GM21367 (cell line): ENCODE results near the gene AUTS2.

Experiments
- ATAC-seq: cut with Tn5 transposase; IDR thresholded peaks from one replicate; pipeline ENCODE4 v1.9.1; 2021; ENCODE audit not compliant: unreplicated experiment

AUTS2 gene

DNA sequence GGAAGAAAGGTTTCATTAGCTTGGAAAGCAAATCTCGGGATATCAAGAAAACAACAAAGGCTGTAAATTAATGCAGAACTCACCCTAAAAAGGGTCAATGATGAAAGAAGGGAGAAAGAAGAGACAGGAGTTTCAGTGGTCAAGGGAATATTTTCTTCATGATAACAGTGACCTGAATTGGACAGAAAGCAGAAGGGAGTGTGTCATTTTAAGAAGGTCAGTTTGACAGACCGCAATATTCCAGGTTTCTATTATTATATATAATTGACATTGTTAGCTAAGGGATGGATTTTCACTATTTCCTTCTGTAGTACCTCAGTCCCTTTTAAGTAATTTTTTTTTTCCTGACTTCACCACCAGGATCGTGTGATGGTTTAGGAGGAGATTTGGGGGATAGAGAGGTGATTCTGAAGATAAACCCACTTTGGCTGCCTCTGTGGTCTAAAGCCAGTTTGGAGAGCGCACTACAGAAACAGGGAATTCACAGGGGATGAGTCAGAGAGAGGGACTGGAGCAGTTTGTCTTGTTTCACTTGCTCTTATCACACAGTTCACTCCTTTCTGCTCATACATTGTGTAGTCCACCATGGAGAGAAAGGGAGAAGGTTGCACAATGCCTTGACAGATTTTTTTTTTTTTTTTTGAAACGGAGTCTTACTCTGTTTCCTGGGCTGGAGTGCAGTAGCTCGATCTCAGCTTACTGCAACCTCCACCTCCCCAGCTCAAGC is 417.9 kb downstream of the AUTS2 start:
- no peak for ATAC-seq

DNA sequence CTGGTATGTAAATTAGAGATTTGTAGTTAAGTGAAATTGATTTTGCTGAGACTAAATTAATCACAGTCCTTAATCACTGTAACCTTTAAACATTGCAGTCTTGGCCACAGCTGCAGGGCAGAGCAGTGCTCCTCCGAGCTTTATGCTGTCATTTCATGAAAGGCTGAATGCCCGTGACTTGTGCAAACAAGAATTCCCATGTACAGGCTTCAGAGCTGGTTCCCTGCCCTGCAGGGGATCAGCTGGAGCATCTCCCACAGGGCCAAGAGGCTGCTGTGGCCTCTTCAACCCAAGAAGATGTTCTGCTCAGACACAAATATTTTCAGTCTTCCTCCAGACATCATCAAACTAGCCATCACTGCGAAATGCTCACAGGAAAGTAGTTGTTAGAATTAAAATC is 419.1 kb downstream of the AUTS2 start:
- no peak for ATAC-seq

DNA sequence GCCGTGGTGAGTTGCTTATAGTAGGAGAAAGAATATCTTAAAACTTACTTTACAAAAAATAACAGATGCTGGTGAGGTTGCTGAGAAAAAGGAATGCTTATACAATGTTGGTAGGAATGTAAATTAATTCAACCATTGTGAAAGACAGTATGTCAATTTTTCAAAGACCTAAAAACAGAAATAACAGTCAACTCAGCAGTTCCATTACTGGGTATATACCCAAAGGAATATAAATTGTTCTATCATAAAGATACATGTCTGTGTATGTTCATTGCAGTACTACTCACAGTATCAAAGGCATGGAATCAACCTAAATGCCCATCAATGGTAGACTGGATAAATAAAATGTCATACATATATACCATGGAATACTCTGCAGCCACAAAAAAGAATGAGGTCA is 420.4 kb downstream of the AUTS2 start:
- ATAC-seq, result no peak

DNA sequence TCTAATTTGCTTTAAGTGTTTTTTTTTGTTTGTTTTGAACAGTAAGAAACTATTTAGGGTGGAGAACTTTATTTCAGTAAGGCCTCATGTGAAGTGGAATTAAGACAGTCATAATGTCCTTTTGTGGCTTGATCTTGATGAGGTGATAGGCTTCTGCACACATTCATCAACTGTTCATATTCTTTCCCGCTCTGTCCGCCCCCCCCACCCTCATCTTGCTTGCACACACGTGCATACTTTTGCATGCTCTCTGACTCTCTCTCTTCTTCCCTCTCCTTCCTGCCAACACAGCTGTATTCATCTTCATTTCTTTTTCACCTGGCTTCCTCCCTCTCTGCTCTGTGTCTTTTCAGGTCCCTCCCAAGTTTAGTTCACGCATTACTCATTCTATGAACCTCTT is 429.6 kb downstream of the AUTS2 start:
- ATAC-seq, result no peak

DNA sequence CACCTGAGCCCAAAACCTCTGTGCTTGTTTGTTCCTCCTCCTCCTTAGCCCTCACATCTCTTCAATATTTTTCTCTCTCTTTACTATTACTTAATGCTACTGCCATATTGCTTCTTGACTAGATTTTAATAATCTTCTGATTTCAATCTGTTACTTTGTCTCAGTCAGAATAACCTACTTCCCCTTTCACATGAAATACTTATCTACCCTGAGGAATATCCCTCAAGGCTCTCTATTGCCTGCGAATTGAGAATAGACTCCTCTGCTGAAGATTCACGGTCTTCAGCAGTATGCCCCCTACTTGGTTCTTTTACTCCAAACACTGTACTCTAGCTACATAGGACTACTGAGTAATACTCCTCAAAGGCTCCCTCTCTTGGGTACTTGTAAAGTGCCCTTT is 430.3 kb downstream of the AUTS2 start:
- no peak for ATAC-seq

DNA sequence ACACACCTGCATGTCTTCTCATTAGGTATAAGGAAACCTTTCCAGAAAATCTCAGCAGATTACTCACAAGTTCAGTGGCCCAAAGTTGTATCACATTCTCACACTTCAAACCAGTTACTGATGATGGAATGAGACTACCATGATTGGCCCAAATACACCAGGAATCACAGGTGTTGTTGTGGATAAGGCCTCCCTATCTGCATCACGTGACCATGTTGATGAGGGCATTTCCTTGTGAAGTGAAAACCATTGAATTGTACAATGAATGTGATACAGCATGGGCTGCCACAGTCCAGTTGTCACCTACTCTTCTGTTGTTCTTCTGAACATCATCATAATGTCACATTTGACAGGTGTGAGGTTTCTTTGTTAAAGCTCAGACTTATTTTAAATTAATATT is 431.7 kb downstream of the AUTS2 start:
- ATAC-seq, result no peak

DNA sequence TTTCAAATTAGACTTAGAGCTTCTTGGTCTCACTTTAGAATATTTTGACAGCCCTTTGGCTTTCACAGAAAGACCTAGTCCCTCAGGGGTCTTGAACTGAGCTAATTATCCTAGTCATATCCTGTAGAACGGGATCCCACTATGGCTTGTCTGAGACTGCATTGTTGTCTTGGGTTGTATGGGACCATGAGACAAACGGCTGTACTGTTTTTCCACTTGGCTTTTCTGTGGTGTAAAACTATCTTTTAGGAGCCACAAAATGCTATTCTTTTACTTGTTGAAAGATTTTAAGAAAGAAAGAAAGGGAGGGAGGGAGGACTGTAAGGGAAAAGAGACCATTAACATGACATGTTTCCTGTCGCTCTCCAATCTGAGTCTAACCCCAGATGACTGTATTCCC is 432.5 kb downstream of the AUTS2 start:
- ATAC-seq, result no peak

DNA sequence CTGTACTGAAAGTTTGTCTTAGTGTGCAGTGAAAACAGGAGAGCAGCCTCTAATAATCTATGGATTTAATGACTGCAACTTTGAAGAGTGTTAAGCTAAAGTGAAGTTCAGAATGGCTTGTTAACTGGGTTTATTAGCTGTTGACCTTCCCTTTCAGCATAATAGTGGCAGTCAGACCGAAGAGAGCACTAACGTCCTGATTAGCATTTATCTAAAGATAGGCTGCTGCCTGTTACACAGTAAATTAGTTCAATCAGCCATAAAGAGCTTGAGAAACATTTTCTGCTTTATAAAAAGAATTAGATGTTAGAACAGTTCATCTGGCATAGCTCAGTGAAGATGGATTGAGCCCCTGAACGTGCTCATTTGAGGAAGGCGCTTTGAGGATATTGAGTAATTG is 433.0 kb downstream of the AUTS2 start:
- ATAC-seq, result no peak

DNA sequence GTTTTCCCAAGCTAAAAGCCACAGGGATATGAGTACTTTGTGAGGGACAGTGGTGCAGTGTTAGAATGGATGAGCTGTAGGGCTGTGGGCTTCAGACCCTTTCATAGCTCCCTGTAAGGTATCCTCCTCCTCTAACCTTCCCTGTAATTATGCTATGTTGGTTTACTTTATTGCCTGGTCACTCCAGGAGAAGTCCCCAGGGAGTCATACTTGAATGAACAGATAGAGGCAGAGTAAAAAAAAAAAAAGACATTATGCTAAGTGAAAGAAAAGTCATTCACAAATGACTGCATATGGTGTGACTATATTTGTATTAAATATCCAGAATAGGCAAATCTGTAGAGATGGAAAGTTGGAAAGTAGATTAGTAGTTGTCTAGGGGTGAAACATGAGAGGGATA is 434.4 kb downstream of the AUTS2 start:
- ATAC-seq, result no peak

DNA sequence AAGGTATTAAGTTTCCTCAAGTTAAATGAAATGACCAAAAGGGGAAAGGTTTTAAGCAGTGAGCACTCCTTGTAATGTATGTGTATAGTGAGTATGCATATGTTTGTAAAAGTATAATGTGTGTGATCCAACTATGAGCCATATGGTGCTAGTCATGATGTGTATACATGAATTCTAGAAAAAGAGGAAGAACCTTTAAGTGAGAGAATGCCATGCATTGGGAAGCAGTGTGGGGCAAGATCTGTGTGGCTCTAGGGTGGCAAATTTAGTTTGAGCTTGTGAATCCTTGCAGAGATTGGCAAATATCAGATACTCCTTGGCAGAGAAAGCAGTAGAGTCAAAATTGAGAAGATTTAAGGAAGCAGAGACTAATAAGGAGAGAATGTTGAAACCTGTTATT is 435.0 kb downstream of the AUTS2 start:
- no peak for ATAC-seq

DNA sequence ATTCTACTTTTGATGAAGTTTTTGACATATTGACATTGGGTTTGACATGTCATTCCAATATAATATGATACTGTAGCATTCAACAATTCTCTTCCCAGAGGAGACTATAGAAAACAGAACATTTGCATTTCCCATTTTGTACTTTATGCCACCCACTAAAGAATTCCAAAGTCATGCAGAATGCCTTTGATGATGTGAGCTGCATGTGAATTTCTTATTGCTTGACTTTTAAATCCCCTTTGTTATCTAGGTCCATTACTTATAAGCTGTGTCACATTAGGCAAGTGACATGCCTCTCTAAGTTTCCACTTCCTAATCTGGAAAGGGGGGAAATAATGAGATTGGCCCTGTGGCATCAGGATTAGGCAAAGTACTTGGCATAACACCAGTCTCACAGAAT is 436.7 kb downstream of the AUTS2 start:
- ATAC-seq, result no peak

DNA sequence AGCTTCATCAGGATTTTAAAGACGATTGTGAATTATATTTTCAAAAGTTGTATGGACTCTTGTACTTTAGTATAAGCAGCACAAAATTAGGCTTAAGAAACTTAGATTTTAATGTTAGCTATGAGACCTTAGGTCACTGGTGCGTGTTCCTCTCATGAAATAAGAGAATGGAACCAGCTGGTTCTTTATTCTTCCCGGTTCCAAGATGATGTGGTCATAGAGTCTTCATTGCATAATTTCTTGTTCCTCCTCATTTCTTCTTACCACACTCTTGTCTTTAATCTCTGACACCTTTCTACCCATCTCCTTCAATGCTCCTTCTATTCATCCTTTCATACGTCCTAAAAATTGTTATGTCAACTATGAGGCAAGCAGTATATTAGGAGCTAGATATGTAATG is 437.2 kb downstream of the AUTS2 start:
- ATAC-seq, result no peak

DNA sequence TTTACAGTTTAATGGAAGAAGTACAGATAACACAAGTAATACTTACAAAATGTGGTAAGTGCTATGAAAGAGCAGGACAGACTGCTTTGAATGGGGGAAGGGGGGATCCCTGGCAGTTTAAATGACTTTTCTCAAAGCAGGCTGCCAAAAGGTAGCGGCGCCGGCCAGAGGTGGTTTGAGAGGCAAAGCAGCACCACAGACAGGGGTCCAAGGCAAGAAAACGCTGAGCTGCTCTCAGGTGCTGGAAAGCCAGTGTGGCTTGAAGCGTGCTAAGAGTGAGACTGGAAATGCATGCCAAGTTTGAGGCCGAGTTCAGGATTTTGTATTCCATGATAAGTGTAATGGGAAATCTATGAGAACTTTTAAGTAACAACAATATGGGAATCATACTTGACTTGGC is 437.7 kb downstream of the AUTS2 start:
- no peak for ATAC-seq

DNA sequence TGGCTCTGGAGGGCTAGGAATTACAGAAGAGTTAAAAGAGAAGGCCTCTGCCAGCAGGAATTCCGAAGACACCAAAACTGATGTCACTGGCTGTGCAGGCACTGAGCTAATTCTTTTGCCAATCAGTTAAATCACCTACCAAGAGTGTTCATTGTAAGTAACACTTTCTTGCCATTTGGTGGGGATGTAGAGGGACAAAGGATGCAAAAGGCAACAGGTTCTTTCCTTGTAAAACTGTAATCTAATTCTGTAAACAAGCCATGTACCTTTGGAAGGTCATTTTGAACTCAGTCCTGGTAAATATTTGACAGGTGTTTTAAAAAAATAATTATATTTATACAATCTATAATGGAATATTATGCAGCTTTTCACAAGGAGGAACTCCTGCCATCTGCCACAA is 438.4 kb downstream of the AUTS2 start:
- no peak for ATAC-seq

DNA sequence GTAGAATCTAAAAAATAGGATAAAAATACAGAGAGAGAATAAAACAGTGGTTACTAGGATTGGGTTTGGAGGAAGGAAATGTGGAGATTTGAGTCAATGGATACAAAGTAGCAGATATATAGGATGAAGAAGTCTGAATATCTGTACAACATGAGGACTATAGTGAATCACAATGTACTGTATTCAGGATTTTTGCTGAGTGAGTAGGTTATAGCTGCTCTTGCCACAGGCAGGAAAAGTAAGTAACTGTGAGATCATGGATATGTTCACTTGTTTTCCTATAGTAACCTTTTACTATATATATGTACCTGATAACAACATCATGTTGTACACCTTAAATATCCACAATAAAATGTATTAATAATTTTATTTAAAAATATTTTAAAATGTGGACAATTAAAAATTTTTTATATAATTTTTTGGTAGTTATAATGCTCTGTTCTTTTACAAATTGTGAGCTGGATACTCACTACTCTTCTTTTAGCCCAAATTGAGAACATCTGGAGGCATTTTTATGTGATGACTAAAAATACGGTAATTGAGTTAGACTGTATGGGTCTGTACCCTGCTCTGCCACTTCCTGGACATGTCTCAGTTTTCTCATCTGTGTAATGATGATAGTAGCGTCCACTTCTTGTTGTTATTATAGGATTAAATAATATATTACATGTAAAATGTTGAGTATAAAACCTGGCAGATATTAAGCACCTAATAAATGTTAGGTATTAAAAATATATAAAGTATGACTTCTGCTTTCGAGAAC is 439.1 kb downstream of the AUTS2 start:
- ATAC-seq, result no peak

DNA sequence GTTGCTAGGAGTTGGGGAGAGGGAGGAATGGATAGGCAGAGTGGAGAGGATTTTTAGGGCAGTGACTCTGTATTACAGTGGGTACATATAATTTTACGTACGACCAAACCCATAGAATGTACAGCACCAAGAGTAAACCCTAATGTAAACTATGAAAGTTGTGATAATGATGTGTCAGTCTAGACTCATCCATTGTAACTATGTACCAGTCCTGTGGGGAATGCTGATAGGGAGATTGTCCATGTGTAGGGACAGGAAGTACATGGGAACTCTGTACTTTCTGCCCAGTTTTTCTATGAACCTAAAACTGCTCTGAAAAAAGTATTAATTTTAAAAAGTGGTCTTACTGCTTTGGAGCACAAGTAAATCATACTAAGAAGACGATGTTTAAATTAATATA is 441.8 kb downstream of the AUTS2 start:
- ATAC-seq, result no peak

DNA sequence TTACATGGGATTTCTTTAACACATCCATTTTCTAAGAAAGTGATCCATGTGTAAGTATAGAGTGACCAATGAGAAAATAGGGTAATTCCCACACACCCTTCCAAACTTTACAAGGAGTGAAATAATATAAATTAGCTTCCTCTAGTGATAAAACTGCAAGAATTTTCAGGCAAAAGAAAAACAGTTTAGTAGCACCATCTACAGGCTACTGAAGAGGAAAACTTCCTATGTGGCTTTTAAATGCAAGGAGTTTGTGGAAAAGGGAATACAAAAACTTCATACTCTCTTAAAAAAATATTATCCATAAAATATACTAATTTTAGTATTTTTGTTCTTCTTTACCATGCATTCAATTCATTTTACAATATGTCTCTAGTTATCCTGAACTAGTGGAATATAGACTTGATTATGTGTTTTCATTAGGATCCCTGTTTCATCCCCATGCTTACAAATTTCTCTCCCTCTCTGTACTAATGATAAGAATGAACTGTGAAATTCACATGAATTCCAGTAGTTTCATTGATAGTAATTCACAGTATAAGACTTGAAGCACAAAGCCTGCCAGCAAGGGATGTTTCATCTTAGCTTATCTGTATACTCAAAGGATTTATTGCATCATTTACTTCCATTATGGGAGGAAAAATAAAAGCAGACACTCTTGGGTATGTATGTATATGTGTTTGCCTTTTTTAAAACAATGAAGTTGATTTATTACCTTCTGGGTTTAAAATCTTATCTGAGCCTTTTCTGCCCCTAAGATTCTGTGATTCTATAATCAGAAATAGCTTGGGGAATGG is 442.9 kb downstream of the AUTS2 start:
- ATAC-seq, result no peak

DNA sequence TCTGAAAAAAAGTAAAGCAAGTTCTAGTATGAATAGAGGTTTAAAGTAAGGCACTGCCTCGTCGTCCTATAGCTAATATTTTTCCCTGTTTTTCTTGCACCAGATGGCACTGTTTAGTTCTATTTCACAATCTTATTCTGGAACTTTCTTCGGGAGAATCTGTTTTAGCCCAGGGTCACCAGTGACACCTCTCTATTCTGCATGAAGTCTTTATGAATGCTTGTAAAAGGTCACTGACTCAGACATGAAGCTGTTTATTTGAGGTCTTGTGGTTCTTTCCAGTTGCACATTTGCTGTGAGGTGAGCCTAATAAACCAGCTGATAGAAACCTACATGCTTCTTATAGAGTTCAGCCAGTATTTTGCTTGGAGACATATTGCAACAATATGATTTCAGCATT is 444.3 kb downstream of the AUTS2 start:
- ATAC-seq, result no peak

DNA sequence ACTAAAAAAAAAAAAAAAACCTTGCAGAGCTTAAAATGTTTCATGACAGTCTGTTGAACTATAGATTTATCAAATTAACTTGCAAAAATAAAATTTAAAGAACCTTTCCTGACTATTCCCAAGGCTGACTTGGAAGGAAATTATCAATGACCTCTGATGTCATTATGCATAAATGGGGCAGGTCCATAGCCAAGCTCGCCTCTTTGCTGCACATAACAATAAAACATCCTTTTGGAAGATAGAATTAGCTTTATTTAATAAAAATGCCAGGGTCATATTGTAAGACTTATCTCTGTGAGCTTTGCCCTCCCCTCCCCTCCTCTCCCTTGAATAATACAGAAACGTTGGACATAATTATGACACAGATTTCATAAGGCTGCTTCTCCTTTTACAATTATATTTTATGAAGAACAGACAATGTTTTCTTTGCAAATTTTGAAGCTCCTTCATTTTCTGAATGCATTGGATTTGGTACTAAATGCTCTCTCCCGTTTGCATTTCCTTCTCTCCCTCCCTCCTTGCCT is 444.8 kb downstream of the AUTS2 start:
- ATAC-seq, result no peak

DNA sequence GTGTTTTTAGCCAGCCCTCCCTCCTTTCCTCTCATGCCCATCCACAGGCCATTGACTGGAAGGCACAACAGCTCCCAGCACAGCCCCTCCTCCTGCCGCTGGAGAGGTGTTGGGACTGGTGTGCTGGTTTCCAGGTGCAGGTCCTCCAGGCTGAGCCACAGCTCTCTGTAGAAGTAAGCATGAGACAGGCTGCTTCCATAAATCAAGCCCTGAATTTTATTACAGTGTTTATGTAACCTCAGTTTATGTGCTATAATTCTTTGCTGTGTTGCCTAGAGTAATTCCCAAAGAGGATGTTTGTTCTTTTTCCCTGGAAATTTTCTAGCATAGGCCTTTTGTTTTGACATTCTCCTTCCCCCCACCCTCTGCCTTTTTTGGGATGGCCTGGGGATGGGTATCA is 445.8 kb downstream of the AUTS2 start:
- no peak for ATAC-seq

DNA sequence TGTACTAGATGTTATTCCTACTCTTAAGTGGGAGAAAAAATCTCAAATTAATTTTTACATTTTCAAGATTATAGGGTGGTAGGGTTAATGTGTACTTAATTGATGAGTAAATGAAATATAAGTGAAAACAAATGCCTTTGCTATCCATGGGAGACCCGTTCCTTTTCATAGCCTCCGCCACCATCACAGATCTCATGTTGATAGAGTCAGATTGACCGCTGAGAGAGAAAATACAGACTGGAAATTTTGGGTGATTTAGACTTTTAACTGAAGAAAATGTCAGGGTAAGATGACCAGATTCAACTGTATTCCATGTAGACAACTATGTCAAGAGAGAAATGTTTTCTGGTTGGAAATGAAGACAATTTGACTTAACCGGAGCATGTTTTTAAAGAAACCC is 446.2 kb downstream of the AUTS2 start:
- no peak for ATAC-seq

DNA sequence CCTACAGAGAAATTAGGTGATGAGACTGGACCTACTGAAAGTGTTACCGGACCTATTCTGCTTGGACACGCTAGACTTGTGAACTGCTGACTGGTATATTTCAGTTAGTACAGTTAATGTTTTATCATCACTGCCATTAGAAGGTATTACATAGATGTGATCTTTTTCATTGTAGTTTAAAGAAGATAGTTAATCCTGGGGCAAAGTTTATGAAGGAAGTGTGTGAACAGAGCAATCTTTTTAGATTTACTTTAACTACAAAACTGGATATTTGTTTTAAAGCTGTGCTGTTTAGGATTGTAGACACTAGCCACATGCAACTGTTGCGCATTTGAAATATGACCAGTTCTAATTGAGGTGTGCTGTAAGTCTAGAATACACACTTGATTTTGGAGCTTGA is 446.7 kb downstream of the AUTS2 start:
- no peak for ATAC-seq
